ENCODE results near the gene CD7.
"Not testable (repeated sequence)": the region's sequence is repeated elsewhere in the genome, so short reads cannot be mapped to it uniquely, and the experiment has no call there.

DNA sequence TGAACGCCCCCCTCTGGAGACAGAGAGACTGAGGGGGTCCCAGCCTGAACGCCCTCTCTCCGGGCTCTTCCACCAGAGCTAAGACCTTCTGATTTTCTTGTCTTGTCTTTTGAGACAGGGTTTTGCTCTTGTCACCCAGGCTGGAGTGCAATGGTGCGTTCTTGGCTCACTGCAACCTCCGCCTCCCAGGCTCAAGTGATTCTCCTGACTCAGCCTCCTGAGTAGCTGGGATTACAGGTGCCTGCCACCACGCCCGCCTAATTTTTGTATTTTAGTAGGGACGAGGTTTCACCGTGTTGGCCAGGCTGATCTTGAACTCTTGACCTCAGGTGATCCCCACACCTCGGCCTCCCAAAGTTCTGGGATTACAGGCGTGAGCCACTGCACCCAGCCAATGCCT is 30.6 kb upstream of the CD7 start:
- not testable (repeated sequence) for TF ChIP-seq CTCF, POLR2A, EP300, POLR2AphosphoS5 (IDR thresholded peaks at IDR 0.05)
